ENCODE measurements around the gene GLE1.
"Not testable (repeated sequence)": the region's sequence is repeated elsewhere in the genome, so short reads cannot be mapped to it uniquely, and the experiment has no call there.

Gene GLE1

DNA sequence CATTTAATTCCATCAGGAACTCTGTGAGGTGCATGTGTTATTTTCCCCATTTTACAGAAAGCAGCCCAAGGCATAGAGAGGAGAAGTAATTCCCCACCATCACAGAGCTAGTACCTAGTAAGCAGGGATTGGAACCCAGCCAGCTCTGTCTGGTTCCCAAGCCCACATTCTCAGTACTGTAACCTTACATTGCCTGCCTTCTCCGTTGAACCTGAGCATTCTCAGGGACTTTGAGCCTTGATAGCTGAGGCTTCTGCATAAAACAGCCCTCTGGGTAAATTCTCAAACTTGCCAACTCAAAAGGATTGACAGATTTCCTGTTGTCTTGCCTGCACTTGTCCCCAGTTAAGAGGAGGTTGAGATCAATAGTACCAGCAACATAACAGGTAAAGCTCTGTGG is 9.2 kb upstream of the GLE1 start:
- DNase-seq (ENCODE audit: low read depth in 1 of 2, low spot score in 1 of 2) = no peak

DNA sequence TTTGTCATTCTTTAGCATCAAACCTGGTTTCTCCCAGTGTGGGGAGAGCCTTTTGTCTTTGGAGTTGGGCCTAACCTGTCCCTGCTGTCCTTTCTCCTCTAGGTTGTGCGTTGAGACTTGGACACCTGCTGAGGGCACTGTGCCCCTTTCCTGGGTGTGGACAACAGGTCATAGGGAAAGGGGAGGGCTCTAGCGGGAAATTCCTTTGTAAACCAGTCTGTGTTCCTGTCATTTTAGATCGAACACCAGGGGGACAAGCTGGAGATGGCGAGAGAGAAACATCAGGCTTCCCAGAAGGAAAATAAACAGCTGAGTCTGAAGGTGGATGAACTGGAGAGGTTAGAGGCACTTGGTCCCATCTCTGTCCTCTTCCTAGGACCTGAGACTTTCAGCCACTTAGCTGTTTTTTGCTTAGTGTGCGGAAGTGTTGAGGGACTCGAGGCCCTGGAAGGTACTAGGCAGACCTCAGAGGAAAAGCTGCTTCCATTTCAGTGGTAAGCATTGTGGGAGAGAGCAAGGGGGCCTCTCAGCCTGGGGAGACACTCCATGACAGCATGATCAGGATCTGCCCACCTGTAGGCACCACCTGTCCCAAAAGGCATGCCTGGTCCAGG is 8.6 kb upstream of the GLE1 start:
- no peak for DNase-seq (ENCODE audit: low read depth in 1 of 2, low spot score in 1 of 2)

DNA sequence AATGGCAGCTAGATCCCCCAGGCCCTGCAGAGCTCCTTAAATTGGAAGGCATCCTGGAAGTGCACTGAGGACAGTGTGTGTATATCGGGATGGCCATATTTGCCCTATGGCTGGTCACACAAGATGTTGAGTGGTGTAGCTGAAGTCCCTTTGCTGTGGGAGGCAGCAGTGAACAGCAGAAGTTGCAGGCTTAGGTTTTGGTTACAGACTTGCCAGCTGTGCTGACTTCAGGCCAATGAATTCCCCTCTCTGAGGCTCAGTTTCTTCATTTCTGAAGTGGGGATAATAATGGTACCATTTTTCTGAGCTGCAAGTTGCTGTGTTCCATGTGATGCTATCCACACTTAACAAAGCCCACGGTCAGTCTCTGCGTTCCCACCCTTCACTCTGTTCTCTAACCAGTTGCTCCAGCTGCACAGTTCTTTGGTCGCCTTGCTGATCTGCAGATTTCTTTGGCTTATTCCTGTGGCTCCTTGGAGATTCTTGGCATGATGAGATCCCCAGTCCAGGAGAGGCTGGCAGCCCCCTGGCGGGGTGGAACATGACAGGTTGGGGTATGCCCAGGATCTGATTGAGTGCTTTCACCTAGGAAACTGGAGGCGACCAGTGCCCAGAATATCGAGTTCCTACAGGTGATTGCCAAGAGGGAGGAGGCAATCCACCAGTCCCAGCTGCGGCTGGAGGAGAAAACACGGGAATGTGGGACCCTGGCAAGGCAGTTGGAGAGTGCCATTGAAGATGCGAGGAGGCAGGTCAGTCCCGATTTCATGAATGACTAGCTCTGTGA is 6.5 kb upstream of the GLE1 start:
- no peak for DNase-seq (ENCODE audit: low read depth in 1 of 2, low spot score in 1 of 2)

DNA sequence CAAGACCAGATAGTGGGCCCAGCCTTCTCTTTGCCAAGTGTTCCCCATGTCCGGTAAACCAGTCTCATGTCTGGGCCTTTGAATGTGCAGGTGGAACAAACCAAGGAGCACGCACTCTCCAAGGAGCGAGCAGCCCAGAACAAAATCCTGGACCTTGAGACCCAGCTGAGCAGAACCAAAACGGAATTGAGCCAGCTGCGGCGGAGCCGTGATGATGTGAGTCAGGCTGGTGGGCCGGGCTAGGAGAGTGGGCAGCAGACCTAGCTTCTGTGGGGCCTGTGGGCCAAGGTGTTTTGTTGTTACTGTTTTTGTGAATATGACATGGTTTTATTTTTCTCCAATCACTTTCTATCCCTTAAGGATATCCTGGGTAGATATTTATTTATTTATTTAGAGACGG is 5.6 kb upstream of the GLE1 start:
- DNase-seq (ENCODE audit: low read depth in 1 of 2, low spot score in 1 of 2) = no peak

DNA sequence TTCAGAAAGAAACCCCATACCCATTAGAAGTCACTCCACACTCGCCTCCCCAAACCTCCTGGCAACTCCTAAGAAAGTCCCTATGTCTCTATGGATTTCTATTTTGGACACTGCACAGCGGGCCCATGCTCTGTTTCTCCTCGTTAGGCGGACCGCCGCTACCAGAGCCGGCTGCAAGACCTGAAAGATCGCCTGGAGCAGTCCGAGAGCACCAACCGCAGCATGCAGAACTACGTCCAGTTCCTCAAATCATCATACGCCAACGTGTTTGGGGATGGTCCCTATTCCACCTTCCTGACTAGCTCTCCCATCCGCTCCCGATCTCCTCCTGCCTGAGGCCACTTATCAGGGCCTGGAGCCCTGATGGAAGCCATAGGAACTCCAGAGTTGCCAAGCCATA is 4.6 kb upstream of the GLE1 start:
- DNase-seq (ENCODE audit: low read depth in 1 of 2, low spot score in 1 of 2) = no peak

DNA sequence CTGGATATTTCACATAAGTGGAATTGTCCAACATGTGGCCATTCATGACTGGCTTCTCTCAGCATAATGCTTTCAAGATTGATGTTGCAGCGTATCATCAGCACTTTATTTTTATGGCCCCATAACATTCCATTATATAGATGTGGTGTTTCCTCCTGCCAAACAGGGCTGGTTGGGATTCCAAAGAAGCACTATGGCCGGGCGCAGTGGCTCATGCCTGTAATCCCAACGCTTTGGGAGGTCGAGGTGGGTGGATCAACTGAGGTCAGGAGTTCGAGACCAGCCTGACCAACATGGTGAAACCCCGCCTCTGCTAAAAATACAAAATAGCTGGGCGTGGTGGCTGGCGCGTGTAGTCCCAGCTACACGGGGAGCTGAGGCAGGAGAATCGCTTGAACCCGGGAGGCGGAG is 1.1 kb upstream of the GLE1 start:
- DNase-seq (ENCODE audit: low read depth in 1 of 2, low spot score in 1 of 2) = not testable (repeated sequence)

DNA sequence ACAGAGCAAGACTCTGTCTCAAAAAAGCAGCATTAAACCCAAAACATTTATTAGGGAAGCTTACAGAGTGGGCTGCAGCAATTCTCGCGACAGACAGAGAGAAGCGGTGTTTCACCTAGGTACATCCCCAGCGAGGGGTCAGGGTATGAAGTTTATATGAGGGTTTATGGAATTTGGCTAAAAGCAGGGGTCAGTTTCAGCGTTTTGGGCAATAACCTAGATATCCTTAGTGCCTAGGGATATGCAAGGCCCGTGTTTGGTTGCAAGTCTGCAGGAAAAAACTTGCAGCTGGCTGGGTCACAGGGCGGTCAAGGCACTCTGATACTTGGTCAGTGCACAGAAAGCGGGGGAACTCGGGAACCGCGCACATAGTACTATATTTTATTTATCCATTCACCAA is 649 bp upstream of the GLE1 start:
- no peak for DNase-seq (ENCODE audit: low read depth in 1 of 2, low spot score in 1 of 2)

DNA sequence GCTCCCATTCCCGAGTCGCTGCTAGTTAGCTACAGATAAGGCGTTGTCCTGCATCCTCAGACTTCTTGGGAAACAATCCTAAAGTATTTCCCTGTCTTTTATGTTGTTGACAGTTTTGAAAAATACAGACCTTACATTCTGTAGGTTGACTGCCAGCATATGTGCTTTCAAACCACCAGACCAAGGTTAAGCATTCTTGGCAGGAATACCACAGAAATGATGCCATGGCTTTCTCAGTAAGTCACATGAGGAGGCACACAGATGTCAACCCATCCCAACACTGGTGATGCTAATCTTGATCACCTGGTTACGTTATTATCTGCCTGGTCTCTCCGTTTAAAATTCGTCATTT is 871 bp downstream of the GLE1 start:
- no peak for DNase-seq (ENCODE audit: low read depth in 1 of 2, low spot score in 1 of 2)

- not testable (repeated sequence) for DNase-seq (ENCODE audit: low read depth in 1 of 2, low spot score in 1 of 2)
Observed at GRCh38 chr9:128505906-128506305, 1.4 kb downstream of the GLE1 start.

DNA sequence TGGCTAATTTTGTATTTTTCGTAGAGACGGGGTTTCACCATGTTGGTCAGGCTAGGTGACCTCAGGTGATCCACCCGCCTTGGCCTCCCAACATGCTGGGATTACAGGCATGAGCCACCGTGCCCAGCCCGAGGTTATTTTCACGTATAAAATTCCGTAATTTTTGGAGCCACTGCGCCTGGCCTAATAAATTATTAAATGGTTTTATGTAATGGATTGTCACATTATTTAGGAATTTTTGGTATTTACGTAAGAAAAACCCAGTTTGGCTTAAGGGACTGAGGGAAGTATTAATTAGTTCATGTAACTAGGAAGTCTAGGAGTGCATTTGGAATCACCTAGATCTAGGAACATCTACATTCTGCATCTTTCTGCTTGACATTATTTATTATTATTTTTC is 8.3 kb downstream of the GLE1 start:
- DNase-seq (ENCODE audit: low read depth in 1 of 2, low spot score in 1 of 2) = no peak

- DNase-seq (ENCODE audit: low read depth in 1 of 2, low spot score in 1 of 2) = no peak
Observed at GRCh38 chr9:128521956-128522355, 17.4 kb downstream of the GLE1 start.

DNA sequence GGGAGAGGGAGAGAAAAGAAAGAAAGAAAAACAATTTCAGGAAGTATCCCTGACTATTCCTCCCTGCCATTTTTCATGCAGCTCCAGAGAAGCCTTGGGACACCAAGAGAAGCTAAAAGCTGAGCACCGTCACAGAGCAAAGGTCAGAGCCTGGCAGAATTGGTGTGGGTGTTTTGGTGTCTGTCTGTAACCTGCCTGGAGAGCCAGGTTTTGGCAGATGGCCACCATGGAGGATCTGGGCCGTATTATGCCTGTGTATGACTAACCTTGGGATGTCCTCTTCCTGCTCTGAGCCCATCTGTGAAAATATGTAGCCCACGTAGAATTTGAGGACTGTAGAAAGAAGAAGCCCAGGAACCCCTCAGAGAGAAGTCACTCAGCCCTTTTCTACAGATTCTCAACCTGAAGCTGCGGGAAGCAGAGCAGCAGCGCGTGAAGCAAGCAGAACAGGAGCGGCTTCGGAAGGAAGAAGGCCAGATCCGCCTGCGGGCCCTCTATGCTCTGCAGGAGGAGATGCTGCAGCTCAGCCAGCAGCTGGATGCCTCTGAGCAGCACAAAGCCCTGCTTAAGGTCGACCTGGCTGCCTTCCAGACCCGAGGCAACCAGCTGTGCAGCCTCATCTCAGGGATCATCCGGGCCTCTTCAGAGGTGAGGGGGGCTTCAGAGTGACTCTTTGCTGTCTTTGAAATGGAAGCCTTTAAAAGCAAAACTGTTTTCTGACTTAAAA is 18.8 kb downstream of the GLE1 start:
- DNase-seq (ENCODE audit: low read depth in 1 of 2, low spot score in 1 of 2) = no peak

DNA sequence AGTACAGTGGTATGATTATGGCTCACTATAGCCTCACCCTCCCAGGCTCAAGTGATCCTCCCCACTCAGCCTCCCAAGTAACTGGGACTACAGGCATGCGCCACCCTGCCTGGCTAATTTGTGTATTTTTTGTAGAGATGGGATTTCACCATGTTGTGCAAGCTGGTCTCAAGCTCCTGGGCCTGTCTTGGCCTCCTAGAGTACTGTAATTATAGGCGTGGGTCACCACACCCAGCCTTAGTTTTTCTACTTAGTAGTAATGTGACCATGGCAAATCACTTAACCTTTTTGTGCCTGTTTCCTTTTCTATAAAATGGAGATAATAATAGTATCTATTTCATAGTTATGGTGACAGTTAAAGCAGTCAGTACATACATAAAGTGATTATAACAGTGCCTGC is 22.2 kb downstream of the GLE1 start:
- no peak for DNase-seq (ENCODE audit: low read depth in 1 of 2, low spot score in 1 of 2)

GRCh38 chr9:128528445-128529160 is 24.1 kb downstream of the GLE1 start:
- no peak for DNase-seq (ENCODE audit: low read depth in 1 of 2, low spot score in 1 of 2)

- DNase-seq (ENCODE audit: low read depth in 1 of 2, low spot score in 1 of 2) = no peak
Observed at GRCh38 chr9:128529191-128529590, 24.7 kb downstream of the GLE1 start.

- DNase-seq (ENCODE audit: low read depth in 1 of 2, low spot score in 1 of 2) = no peak
Observed at GRCh38 chr9:128532581-128532980, 28.1 kb downstream of the GLE1 start.

DNA sequence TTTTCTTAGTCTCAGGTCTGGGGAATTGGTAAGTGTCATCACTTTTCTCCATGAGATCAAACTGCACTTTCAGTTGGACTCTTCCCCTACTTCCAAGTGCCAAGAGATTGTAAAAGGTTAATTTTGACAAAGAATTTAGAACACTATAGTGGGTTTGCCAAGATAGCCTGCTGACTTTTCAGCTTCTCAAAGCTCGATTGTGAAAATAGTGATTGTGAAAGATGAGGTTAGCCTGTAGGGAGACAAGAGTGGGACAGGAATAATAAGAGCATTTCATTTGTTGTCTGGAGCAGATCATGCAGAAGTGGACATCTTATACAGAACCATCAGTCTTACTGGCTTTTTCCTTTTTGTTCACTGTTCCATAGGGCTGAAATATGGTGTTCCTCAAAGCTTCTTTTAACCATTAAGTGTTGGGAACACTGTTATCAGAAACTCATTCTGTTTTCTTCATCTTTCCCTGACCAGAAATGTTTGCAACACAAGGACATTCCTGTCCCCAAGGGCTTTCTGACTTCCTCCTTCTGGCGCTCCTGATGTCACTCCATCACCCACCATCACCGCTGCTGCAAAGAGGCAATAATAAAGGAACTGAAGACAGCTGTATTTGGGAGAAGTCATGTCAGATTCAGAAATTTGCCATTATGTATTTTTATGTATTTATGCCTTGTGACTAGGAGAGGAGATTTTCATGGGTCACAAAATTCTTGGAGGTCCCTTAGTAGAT is 36.3 kb downstream of the GLE1 start:
- no peak for DNase-seq (ENCODE audit: low read depth in 1 of 2, low spot score in 1 of 2)

GRCh38 chr9:128546504-128546903 is 42.0 kb downstream of the GLE1 start:
- DNase-seq (ENCODE audit: low read depth in 1 of 2, low spot score in 1 of 2) = no peak

GRCh38 chr9:128548876-128549275 is 44.4 kb downstream of the GLE1 start:
- DNase-seq (ENCODE audit: low read depth in 1 of 2, low spot score in 1 of 2) = no peak

- no peak for DNase-seq (ENCODE audit: low read depth in 1 of 2, low spot score in 1 of 2)
Observed at GRCh38 chr9:128550226-128550625, 45.7 kb downstream of the GLE1 start.
